ENCODE data around the gene PTGER2. TPM values are rescaled to one million over a fixed set of nuclear protein-coding genes. Genes with fewer than 3 reads are reported as not detected.

PTGER2 gene
- polyA plus RNA-seq, 1 of the 3 experiments (the other 2 are of a cell fraction) = 0.67 TPM

GRCh38 chr14:52365071-52365470, 51.0 kb downstream of the PTGER2 start:
- no peak for DNase-seq
- Histone ChIP-seq H3K4me3 (ENCODE audit: low read depth in 2 of 2, low read length in 1 of 2) (no peak overlapping the region), H3K9ac (no peak overlapping the region), H3K4me2 (no peak overlapping the region), H3F3A (replicated peaks; ENCODE audit: insufficient read depth) (no peaks in the 10 kb centered on the region), H3K4me1 (ENCODE audit: control insufficient read depth in 1 of 2, insufficient read depth in 2 of 2, low read depth in 1 of 2, low read length in 1 of 2) (peaks cover 0 to 7% of the 10 kb centered on the region in 2 experiments; a peak in 2 of 4 replicates), H4K20me1 (ENCODE audit: insufficient read depth) (no peaks in the 10 kb centered on the region), H3K79me2 (ENCODE audit: insufficient read depth) (no peaks in the 10 kb centered on the region), H3K27ac (ENCODE audit: low read depth in 2 of 2, low read length in 1 of 2) (no peak overlapping the region), H2AFZ (ENCODE audit: low read depth) (no peak overlapping the region), H3K36me3 (replicated peaks in 1 of 2; ENCODE audit: control insufficient read depth in 1 of 2, insufficient read depth in 2 of 2, low read length in 1 of 2) (no peaks in the 10 kb centered on the region), H3K9me2 (no peaks in the 10 kb centered on the region), H3K9me3 (no peaks in the 10 kb centered on the region), H3K27me3 (ENCODE audit: insufficient read depth) (no peaks in the 10 kb centered on the region)
- POLR2A ChIA-PET = no interaction called here
- CTCF ChIA-PET = interaction anchor here (1.4 kb wide), 1 partner anchor 19 kb away, joined by 3 read pairs; no protein-coding TSS in a partner anchor
- TF ChIP-seq, protein P1, sequence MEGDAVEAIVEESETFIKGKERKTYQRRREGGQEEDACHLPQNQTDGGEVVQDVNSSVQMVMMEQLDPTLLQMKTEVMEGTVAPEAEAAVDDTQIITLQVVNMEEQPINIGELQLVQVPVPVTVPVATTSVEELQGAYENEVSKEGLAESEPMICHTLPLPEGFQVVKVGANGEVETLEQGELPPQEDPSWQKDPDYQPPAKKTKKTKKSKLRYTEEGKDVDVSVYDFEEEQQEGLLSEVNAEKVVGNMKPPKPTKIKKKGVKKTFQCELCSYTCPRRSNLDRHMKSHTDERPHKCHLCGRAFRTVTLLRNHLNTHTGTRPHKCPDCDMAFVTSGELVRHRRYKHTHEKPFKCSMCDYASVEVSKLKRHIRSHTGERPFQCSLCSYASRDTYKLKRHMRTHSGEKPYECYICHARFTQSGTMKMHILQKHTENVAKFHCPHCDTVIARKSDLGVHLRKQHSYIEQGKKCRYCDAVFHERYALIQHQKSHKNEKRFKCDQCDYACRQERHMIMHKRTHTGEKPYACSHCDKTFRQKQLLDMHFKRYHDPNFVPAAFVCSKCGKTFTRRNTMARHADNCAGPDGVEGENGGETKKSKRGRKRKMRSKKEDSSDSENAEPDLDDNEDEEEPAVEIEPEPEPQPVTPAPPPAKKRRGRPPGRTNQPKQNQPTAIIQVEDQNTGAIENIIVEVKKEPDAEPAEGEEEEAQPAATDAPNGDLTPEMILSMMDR (IDR thresholded peaks at IDR 0.05) = no peak
- peak; percentile 19; the same call in 1 of the 2 replicates for TF ChIP-seq TCF12 (IDR thresholded peaks at IDR 0.05)
- whole genome bisulfite sequencing (ENCODE audit: low lambda C conversion rate) = 58% methylated on average over 1 of the region's 1 CpG

DNA sequence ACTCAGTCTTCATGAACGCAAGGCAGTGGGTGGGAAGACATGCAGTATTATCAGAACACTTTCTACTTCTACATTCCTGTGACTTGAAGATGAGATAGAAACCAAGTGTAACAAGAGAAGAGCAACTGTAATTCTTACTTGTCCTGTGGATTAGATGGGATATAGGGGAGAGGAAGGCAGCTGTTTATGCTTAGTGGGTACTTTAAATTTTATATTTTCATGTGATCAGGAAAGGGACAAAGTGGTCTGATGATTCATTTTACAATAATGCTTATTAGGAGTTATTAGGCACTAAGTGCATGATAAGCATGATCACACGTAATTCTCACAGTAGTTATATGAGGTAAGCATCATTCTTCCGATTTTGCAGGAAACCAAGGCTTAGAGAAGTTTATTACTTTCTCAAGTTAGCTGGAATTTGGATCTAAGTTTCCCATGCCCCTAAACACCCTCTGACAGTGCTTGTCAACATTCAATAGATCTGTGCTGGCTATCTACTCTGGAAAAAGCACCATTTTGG, 52.7 kb downstream of the PTGER2 start:
- no peak overlapping the region for H3K9ac ChIP-seq
- H3K27ac ChIP-seq (ENCODE audit: low read depth in 2 of 2, low read length in 1 of 2) = no peak overlapping the region
- no peaks in the 10 kb centered on the region for H3K27me3 ChIP-seq (ENCODE audit: insufficient read depth)
- no peak for DNase-seq
- ChIA-PET POLR2A (no interaction called here), CTCF (interaction anchor here (0.7 kb wide), 1 partner anchor 46 kb away, joined by 3 read pairs; no protein-coding TSS in a partner anchor)
- WGBS (ENCODE audit: low lambda C conversion rate) = 37% methylated on average over 3 of the region's 3 CpGs
- H4K20me1 ChIP-seq (ENCODE audit: insufficient read depth) = no peaks in the 10 kb centered on the region
- no peak overlapping the region for H3K4me3 ChIP-seq (ENCODE audit: low read depth in 2 of 2, low read length in 1 of 2)
- H3K4me2 ChIP-seq = no peak overlapping the region
- no peaks in the 10 kb centered on the region for H3K36me3 ChIP-seq (replicated peaks in 1 of 2; ENCODE audit: control insufficient read depth in 1 of 2, insufficient read depth in 2 of 2, low read length in 1 of 2)
- no peak overlapping the region for H2AFZ ChIP-seq (ENCODE audit: low read depth)
- H3K9me3 ChIP-seq = no peaks in the 10 kb centered on the region
- no peaks in the 10 kb centered on the region for H3F3A ChIP-seq (replicated peaks; ENCODE audit: insufficient read depth)
- no peaks in the 10 kb centered on the region; a peak in 2 of 4 replicates for H3K4me1 ChIP-seq (ENCODE audit: control insufficient read depth in 1 of 2, insufficient read depth in 2 of 2, low read depth in 1 of 2, low read length in 1 of 2)
- no peaks in the 10 kb centered on the region for H3K9me2 ChIP-seq
- TF ChIP-seq TCF12 (IDR thresholded peaks at IDR 0.05) (no peak), MEF2A (IDR thresholded peaks at IDR 0.05; ENCODE audit: borderline replicate concordance, low read depth) (no peak), POLR2AphosphoS5 (IDR thresholded peaks at IDR 0.05; ENCODE audit: low read depth, low read length) (no peak), GATA2 (CRISPR knock-in tag; IDR thresholded peaks at IDR 0.05) (no peak), TAF1 (IDR thresholded peaks at IDR 0.05; ENCODE audit: borderline replicate concordance, low read depth, low read length) (no peak), PBX3 (IDR thresholded peaks at IDR 0.05) (no peak), USF1 (IDR thresholded peaks at IDR 0.05; ENCODE audit: borderline replicate concordance, low read depth) (no peak), SIN3A (IDR thresholded peaks at IDR 0.05; ENCODE audit: borderline replicate concordance, low read depth, low read length) (no peak)
- H3K79me2 ChIP-seq (ENCODE audit: insufficient read depth) = no peaks in the 10 kb centered on the region

All from SK-N-SH (cell line).